NB4 (cell line): ENCODE results near the gene RBM20.

Experiments
- CTCF ChIP-seq: IDR thresholded peaks from one replicate; pipeline ENCODE4 v1.5.1; 2012; ENCODE audit warnings: low read depth, low read length
- MYC ChIP-seq: IDR thresholded peaks from 2 replicates; pipeline ENCODE4 v1.6.1; 2011; ENCODE audit warnings: low read depth, low read length
- POLR2A ChIP-seq: IDR thresholded peaks from 2 replicates; pipeline ENCODE4 v1.6.1; 2011; ENCODE audit warnings: mild to moderate bottlenecking; ENCODE audit not compliant: insufficient read length; ENCODE audit errors: extremely low read depth
- TF ChIP-seq, protein P1 (sequence below): IDR thresholded peaks from 2 replicates; pipeline ENCODE4 v1.6.1; 2011; ENCODE audit warnings: low read depth, low read length

GRCh38 chr10:110762849-110763211 is 118.7 kb downstream of the RBM20 start:
- TF ChIP-seq CTCF (no peak), POLR2A (no peak), MYC (no peak)
- TF ChIP-seq, protein P1, sequence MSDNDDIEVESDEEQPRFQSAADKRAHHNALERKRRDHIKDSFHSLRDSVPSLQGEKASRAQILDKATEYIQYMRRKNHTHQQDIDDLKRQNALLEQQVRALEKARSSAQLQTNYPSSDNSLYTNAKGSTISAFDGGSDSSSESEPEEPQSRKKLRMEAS, result no peak
